ENCODE data around the gene C1orf159.

DNA sequence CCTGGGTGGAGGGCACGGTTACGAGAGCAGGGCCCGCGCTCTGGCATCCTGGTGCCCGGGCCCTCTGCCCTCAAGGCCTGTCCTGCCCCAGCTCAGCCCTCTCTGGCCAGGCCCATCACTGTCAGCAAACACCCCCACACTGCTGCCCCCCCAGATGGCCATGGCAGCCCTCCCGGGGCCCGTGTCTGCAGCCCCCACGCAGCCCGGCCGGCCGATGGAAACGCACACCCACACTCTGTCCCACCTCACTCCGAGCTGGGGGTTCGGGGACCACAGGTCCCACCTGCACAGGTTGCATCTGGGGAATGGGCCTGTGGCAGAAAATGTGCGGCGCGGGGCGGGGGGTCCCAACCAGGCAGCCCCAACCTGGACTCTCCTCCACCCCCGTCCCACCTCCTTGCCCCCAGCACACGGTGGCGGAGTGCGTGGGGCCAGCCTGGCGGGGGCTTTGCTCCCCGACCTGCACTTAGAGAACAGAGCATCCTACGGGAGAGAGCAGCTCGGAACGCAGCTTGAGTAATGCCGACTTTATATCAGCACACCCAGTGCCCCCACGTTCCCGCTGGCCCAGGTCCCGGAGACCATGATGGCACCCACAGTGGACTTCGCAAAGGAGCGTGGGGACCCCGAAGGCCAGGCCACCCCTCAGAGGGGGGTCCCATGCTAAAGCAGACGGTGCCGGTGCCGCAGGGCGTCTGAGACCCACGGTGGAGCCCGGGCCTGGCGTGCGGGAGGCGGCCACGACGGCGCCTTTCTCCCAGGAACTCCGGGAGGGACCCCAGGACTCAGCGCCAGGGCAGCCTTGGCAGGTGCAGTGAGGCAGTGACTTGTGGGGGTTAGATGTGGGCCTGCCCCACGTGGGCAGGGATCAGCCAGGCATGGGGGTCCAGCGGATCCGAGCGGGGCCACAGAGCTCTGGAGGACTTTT lies 34.3 kb downstream of the C1orf159 start:
- TF ChIP-seq CTCF (IDR thresholded peaks at IDR 0.05; ENCODE audit: borderline replicate concordance, extremely low read depth, low read length, poor library complexity, severe bottlenecking) (no peak), EZH2 (IDR thresholded peaks at IDR 0.05; ENCODE audit: borderline replicate concordance, low read depth, low read length, severe bottlenecking) (no peak)

Data from DND-41 (cell line).